Ureter (tissue), 1 donor: ENCODE results near the gene CDKAL1. TPM values are rescaled to one million over a fixed set of nuclear protein-coding genes. Genes with fewer than 3 reads are reported as not detected.

Source experiments
- DNase-seq: peaks from one replicate; pipeline ENCODE4 v3.0.0-alpha.2; 2020; ENCODE audit warnings: low spot score
- total RNA-seq: library from RNA; stranded (reverse); gene quantifications from one replicate; pipeline ENCODE4 v1.2.4, GENCODE V29; 2023
- donor health status: DM: yes; HTN: yes; CAD: no.

Gene CDKAL1
- total RNA-seq, 1 donor from 2014 or later = 23.4 TPM

GRCh38 chr6:21258665-21259064 is 724.4 kb downstream of the CDKAL1 start:
- no peak for DNase-seq

- no peak for DNase-seq
Observed at GRCh38 chr6:21259660-21260059, 725.4 kb downstream of the CDKAL1 start.

- no peak for DNase-seq
Observed at GRCh38 chr6:21262504-21262903, 728.2 kb downstream of the CDKAL1 start.

GRCh38 chr6:21263531-21264287 is 729.5 kb downstream of the CDKAL1 start:
- DNase-seq = no peak

GRCh38 chr6:21264288-21265033 is 730.2 kb downstream of the CDKAL1 start:
- no peak for DNase-seq

- DNase-seq = no peak
Observed at GRCh38 chr6:21265034-21265729, 730.9 kb downstream of the CDKAL1 start.

- no peak for DNase-seq
Observed at GRCh38 chr6:21265730-21266044, 731.4 kb downstream of the CDKAL1 start.

GRCh38 chr6:21270636-21271201 is 736.5 kb downstream of the CDKAL1 start:
- DNase-seq = no peak

GRCh38 chr6:21271428-21272155 is 737.3 kb downstream of the CDKAL1 start:
- no peak for DNase-seq

GRCh38 chr6:21273451-21273850 is 739.2 kb downstream of the CDKAL1 start:
- DNase-seq = no peak

GRCh38 chr6:21274851-21275250 is 740.6 kb downstream of the CDKAL1 start:
- DNase-seq = no peak

- DNase-seq = no peak
Observed at GRCh38 chr6:21277601-21278374, 743.5 kb downstream of the CDKAL1 start.

GRCh38 chr6:21278375-21278745 is 744.1 kb downstream of the CDKAL1 start:
- DNase-seq = no peak

GRCh38 chr6:21279619-21280018 is 745.4 kb downstream of the CDKAL1 start:
- no peak for DNase-seq

- no peak for DNase-seq
Observed at GRCh38 chr6:21281366-21281765, 747.1 kb downstream of the CDKAL1 start.

Other genes starting within 250 kb of the CDKAL1 start
- 14.5 TPM for gene E2F3, start 132.6 kb upstream of the CDKAL1 start, total RNA-seq